Kidney (tissue), 14 donors: ENCODE results near the gene ANP32A. TPM values are rescaled to one million over a fixed set of nuclear protein-coding genes. Genes with fewer than 3 reads are reported as not detected.

ENCODE experiments used
- DNase-seq, 5 donors: peaks; one replicate each; pipeline ENCODE4 v3.0.0-alpha.2; 2013 to 2020
- FAIRE-seq: peaks from 2 replicates; lab custom pipeline; 2012; peaks lifted over from hg19 to GRCh38; lab: Jason Lieb, UNC
- H3K27ac ChIP-seq, 2 donors: one replicate each; pipeline ENCODE4 v1.7.0; 2013; ENCODE audit warnings: low read depth in 2 of 2, low read length in 2 of 2, inconsistent platforms in 1 of 2
- H3K27me3 ChIP-seq: one replicate; pipeline ENCODE4 v1.7.1; 2013; ENCODE audit warnings: low read length, inconsistent platforms; ENCODE audit not compliant: control insufficient read depth, insufficient read depth
- H3K36me3 ChIP-seq, 3 donors: one replicate each; pipeline versions ENCODE4 v1.7.0 to v1.7.1; 2013; ENCODE audit warnings: low read length in 3 of 3, control low read depth in 1 of 3, inconsistent platforms in 1 of 3; ENCODE audit not compliant: insufficient read depth in 3 of 3, control insufficient read depth in 2 of 3
- H3K4me1 ChIP-seq, 3 donors: one replicate each; pipeline versions ENCODE4 v1.7.0 to v1.7.1; 2013; ENCODE audit warnings: low read length in 3 of 3, inconsistent platforms in 1 of 3, low read depth in 1 of 3; ENCODE audit not compliant: control insufficient read depth in 2 of 3, insufficient read depth in 2 of 3
- H3K4me3 ChIP-seq, 3 donors: one replicate each; pipeline versions ENCODE4 v1.7.0 to v1.8.1; 2013; ENCODE audit warnings: low read length in 3 of 3, control low read depth in 1 of 3, inconsistent platforms in 1 of 3
- H3K9ac ChIP-seq, 3 donors: one replicate each; pipeline versions ENCODE4 v1.7.0 to v1.7.1; 2013; ENCODE audit warnings: low read length in 3 of 3, control low read depth in 1 of 3, inconsistent platforms in 1 of 3
- H3K9me3 ChIP-seq, 3 donors: one replicate each; pipeline versions ENCODE4 v1.7.0 to v1.7.1; 2013; ENCODE audit warnings: low read length in 3 of 3, control low read depth in 1 of 3, inconsistent platforms in 1 of 3; ENCODE audit not compliant: control insufficient read depth in 2 of 3, insufficient read depth in 1 of 3
- CTCF ChIP-seq: IDR thresholded peaks from 3 replicates; pipeline ENCODE4 v1.5.1; 2012; ENCODE audit warnings: mild to moderate bottlenecking, moderate library complexity, borderline replicate concordance; ENCODE audit not compliant: insufficient read depth; ENCODE audit errors: extremely low read depth
- intact Hi-C: fragments of 100-400 bp; cut with DNase I; formaldehyde crosslinking; loops from one replicate; pipeline ENCODE4 v1.11.1; 2022
- polyA plus RNA-seq: library from polyadenylated mRNA; stranded (reverse); fragments of 350-450 nt; fragmentation: Illumina TruSeq; extraction: RNeasy Lipid Tissue Mini Kit (QIAGEN cat#74804); gene quantifications from one replicate; pipeline ENCODE4 v1.2.3, GENCODE V29; 2014; ENCODE audit warnings: low read depth, low replicate concordance; ENCODE audit not compliant: insufficient read depth
- total RNA-seq: library from RNA; stranded (reverse); fragmentation: NEBNext Ultra II Directional; extraction: Animal tissue kit (Norgen Biotek cat#: 25700); gene quantifications from one replicate; pipeline ENCODE4 v1.2.1, GENCODE V29; 2021
- donor health status: control.
- donor health status: control.
- donor health status: control.
- donor health status: control.
- donor health status: control.
- donor health status: DM: yes; HTN: yes; CAD: no.
- donor health status: Normal renal cell carcinoma (clear cell type).

ANP32A gene
- total and polyA plus RNA-seq, 2 donors from 2014 or later = 113 to 148 TPM

DNA sequence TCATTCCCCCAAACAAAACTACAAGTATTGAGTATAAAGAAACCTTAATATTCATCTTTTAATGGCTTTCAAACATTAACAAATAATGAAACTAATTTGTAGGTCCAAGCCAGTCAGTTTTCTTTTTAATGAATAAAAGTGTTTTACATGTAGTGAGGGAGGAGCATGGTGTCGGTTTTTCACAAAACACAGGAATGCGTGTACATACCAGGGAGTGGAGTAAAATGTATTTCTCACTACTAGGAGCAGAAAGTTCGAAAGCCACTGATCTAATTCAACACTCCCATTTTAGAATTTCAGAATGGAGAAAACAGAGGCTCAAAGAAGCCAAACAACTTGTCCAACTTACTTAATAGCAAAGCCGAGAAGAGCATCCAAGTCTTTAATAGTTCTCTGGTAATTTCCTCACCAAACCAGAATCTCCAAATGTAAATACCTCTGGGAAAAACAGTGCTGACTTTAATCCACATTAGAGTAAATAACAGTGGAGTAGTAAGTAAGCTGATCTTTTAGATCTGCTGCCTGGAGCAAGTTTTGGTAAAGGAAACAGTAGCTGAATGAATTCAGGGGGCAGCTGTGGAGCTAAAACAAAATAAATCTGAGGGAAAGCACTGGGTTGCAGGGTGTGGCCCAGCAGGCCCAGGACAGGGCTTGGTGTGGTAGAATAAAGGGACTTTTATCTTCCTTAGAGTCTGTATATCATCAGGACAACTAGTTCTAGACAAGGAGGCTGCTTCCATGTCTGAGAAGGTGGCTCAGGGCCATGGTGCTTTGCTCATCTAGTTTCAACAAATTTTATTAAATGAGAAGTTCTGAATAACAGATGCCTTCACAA lies 7.9 kb downstream of the ANP32A start:
- no peak overlapping the region for H3K9ac ChIP-seq
- no peak for DNase-seq
- no peak overlapping the region for H3K4me3 ChIP-seq
- H3K4me1 ChIP-seq = peaks cover 2 to 18% (median 14%) of the 10 kb centered on the region in 3 donors
- H3K9me3 ChIP-seq = no peaks in the 10 kb centered on the region
- H3K27ac ChIP-seq = peak overlapping the region in 1 of 2 donors; percentile 12
- FAIRE-seq = no peak
- TF ChIP-seq CTCF = no peak
- H3K27me3 ChIP-seq = no peaks in the 10 kb centered on the region
- H3K36me3 ChIP-seq = peaks cover 0 to 2% (median 0%) of the 10 kb centered on the region in 3 donors
- intact Hi-C loops = no loop called here

GRCh38 chr15:68812069-68812468 lies 8.6 kb downstream of the ANP32A start:
- FAIRE-seq (no peak), DNase-seq (no peak)
- intact Hi-C loops = no loop called here
- no peak overlapping the region for H3K4me3 ChIP-seq
- no peak overlapping the region for H3K27ac ChIP-seq
- peaks cover 2 to 24% (median 16%) of the 10 kb centered on the region in 3 donors for H3K4me1 ChIP-seq
- peaks cover 0 to 2% (median 0%) of the 10 kb centered on the region in 3 donors for H3K36me3 ChIP-seq
- no peaks in the 10 kb centered on the region for H3K9me3 ChIP-seq
- H3K9ac ChIP-seq = no peak overlapping the region
- H3K27me3 ChIP-seq = no peaks in the 10 kb centered on the region
- TF ChIP-seq CTCF = no peak

GRCh38 chr15:68809517-68809916 lies 11.2 kb downstream of the ANP32A start:
- Histone ChIP-seq H3K27me3 (no peaks in the 10 kb centered on the region), H3K27ac (no peak overlapping the region), H3K4me1 (peaks cover 0 to 20% (median 15%) of the 10 kb centered on the region in 3 donors), H3K36me3 (peaks cover 0 to 2% (median 0%) of the 10 kb centered on the region in 3 donors), H3K9me3 (no peaks in the 10 kb centered on the region), H3K4me3 (no peak overlapping the region), H3K9ac (no peak overlapping the region)
- no peak for DNase-seq
- TF ChIP-seq CTCF = no peak
- no peak for FAIRE-seq
- intact Hi-C loops = no loop called here
